Natural killer cell (primary cell): ENCODE measurements around the gene PXMP4. TPM values are rescaled to one million over a fixed set of nuclear protein-coding genes. Genes with fewer than 3 reads are reported as not detected.

ENCODE experiments used
- ATAC-seq, 3 donors: fragments of 150-1000 bp in 2 of 3; fragments of 200-7000 bp in 1 of 3; cut with Tn5 transposase; 1 replicate in 1 of 3; 2 replicates in 2 of 3; pipeline ENCODE4 v1.10.0; 2021; ENCODE audit warnings: mild to moderate bottlenecking in 2 of 3, moderate library complexity in 2 of 3
- DNase-seq, 2 donors: peaks; one replicate each; pipeline versions ENCODE4 v3.0.0 to v3.0.0-alpha.2; 2013 to 2021; ENCODE audit warnings: mixed read lengths in 1 of 2
- H3K27ac ChIP-seq: one replicate; pipeline ENCODE4 v1.5.1; 2013; ENCODE audit warnings: mild to moderate bottlenecking, low read length
- H3K27me3 ChIP-seq: one replicate; pipeline ENCODE4 v1.6.1; 2013; ENCODE audit warnings: low read length; ENCODE audit not compliant: control insufficient read depth, insufficient read depth
- H3K36me3 ChIP-seq: one replicate; pipeline ENCODE4 v1.6.1; 2013; ENCODE audit warnings: low read length; ENCODE audit not compliant: control insufficient read depth, insufficient read depth
- H3K4me1 ChIP-seq: one replicate; pipeline ENCODE4 v1.6.1; 2013; ENCODE audit warnings: low read length; ENCODE audit not compliant: control insufficient read depth, insufficient read depth
- H3K4me3 ChIP-seq: one replicate; pipeline ENCODE4 v1.5.1; 2013; ENCODE audit warnings: low read length
- H3K9me3 ChIP-seq: one replicate; pipeline ENCODE4 v1.6.1; 2013; ENCODE audit warnings: low read length; ENCODE audit not compliant: control insufficient read depth, insufficient read depth
- H3K27ac Mint-ChIP-seq, 2 donors: one replicate each; pipeline ENCODE4 v1.8.0; 2022; ENCODE audit warnings: mild to moderate bottlenecking in 2 of 2, mixed read lengths in 2 of 2, moderate library complexity in 1 of 2
- H3K27me3 Mint-ChIP-seq, 2 donors: one replicate each; pipeline ENCODE4 v1.8.0; 2022; ENCODE audit warnings: low read depth in 2 of 2, mixed read lengths in 2 of 2
- H3K36me3 Mint-ChIP-seq: one replicate; pipeline ENCODE4 v1.8.0; 2022; ENCODE audit warnings: mixed read lengths
- H3K4me1 Mint-ChIP-seq, 2 donors: one replicate each; pipeline ENCODE4 v1.8.0; 2022; ENCODE audit warnings: mixed read lengths in 2 of 2
- H3K4me3 Mint-ChIP-seq: one replicate; pipeline ENCODE4 v1.8.0; 2022; ENCODE audit warnings: mild to moderate bottlenecking, moderate library complexity, mixed read lengths
- H3K9me3 Mint-ChIP-seq, 2 donors: one replicate each; pipeline ENCODE4 v1.8.0; 2022; ENCODE audit warnings: mixed read lengths in 2 of 2
- CTCF ChIP-seq: fragments of 200-600 bp; IDR thresholded peaks from one replicate; pipeline ENCODE4 v1.8.0; 2022; ENCODE audit warnings: antibody characterized with exemption
- WGBS: methylation state at CpG from one replicate; pipeline ENCODE4 v1.1.7; 2013; ENCODE audit warnings: missing lambda C conversion rate; ENCODE audit not compliant: insufficient coverage; 5-methylcytosine and 5-hydroxymethylcytosine counted together
- intact Hi-C: fragments of 100-400 bp; cut with micrococcal nuclease; formaldehyde crosslinking; loops from one replicate; pipeline ENCODE4 v1.14.2; 2022
- total RNA-seq, 4 donors: library from RNA; stranded (reverse); fragments of 120-200 nt in 1 of 4; gene quantifications; one replicate each; pipeline versions ENCODE4 v1.2.3 to v1.2.4, GENCODE V29; 2013 to 2022

Gene PXMP4
- total RNA-seq, 3 donors from 2014 or later (not counting 1 experiment from before 2014, with no cell fraction given) = 4.7 to 6.6 (median 6.2) TPM

- no peak for TF ChIP-seq CTCF
- H3K9me3 Mint-ChIP-seq = no peaks in the 10 kb centered on the region
- no peak for DNase-seq
- H3K27me3 Mint-ChIP-seq = no peaks in the 10 kb centered on the region
- no peaks in the 10 kb centered on the region for H3K36me3 Mint-ChIP-seq
- no peaks in the 10 kb centered on the region for H3K4me1 ChIP-seq
- 94% methylated on average over 17 of the region's 17 CpGs for WGBS
- no peak overlapping the region for H3K4me3 Mint-ChIP-seq
- intact Hi-C loops = no loop called here
- no peak for ATAC-seq
- H3K4me3 ChIP-seq = no peak overlapping the region
- no peaks in the 10 kb centered on the region for H3K36me3 ChIP-seq
- H3K4me1 Mint-ChIP-seq = peaks cover 0 to 5% of the 10 kb centered on the region in 2 donors
- no peak overlapping the region for H3K27ac Mint-ChIP-seq
- no peaks in the 10 kb centered on the region for H3K9me3 ChIP-seq
- no peaks in the 10 kb centered on the region for H3K27me3 ChIP-seq
- no peak overlapping the region for H3K27ac ChIP-seq
Measured at GRCh38 chr20:33656783-33657703, 63.1 kb downstream of the PXMP4 start.

- 96% methylated on average over 10 of the region's 10 CpGs for WGBS
- H3K4me1 ChIP-seq = no peaks in the 10 kb centered on the region
- no peak overlapping the region for H3K27ac ChIP-seq
- no peak overlapping the region for H3K4me3 ChIP-seq
- H3K27me3 ChIP-seq = no peaks in the 10 kb centered on the region
- DNase-seq = no peak
- Mint-ChIP-seq H3K9me3 (no peaks in the 10 kb centered on the region), H3K27ac (no peak overlapping the region), H3K4me3 (no peak overlapping the region), H3K27me3 (no peaks in the 10 kb centered on the region), H3K36me3 (no peaks in the 10 kb centered on the region), H3K4me1 (peaks cover 0 to 5% of the 10 kb centered on the region in 2 donors)
- TF ChIP-seq CTCF = no peak
- H3K36me3 ChIP-seq = no peaks in the 10 kb centered on the region
- intact Hi-C loops = no loop called here
- ATAC-seq = no peak
- H3K9me3 ChIP-seq = no peaks in the 10 kb centered on the region
Measured at GRCh38 chr20:33656010-33656782, 63.9 kb downstream of the PXMP4 start.

- Mint-ChIP-seq H3K4me1 (peaks cover 0 to 5% of the 10 kb centered on the region in 2 donors), H3K4me3 (no peak overlapping the region), H3K9me3 (no peaks in the 10 kb centered on the region), H3K27ac (no peak overlapping the region), H3K27me3 (no peaks in the 10 kb centered on the region), H3K36me3 (no peaks in the 10 kb centered on the region)
- no peak for TF ChIP-seq CTCF
- DNase-seq = no peak
- 96% methylated on average over 4 of the region's 4 CpGs for WGBS
- H3K9me3 ChIP-seq = no peaks in the 10 kb centered on the region
- no peaks in the 10 kb centered on the region for H3K36me3 ChIP-seq
- intact Hi-C loops = no loop called here
- no peaks in the 10 kb centered on the region for H3K4me1 ChIP-seq
- ATAC-seq = no peak
- H3K27me3 ChIP-seq = no peaks in the 10 kb centered on the region
- H3K27ac ChIP-seq = no peak overlapping the region
- no peak overlapping the region for H3K4me3 ChIP-seq
Measured at GRCh38 chr20:33655164-33655563, 64.9 kb downstream of the PXMP4 start.
